Mucosa of rectum (tissue), 2 donors: ENCODE data around the gene PSAP.
"Not testable (repeated sequence)": the region's sequence is repeated elsewhere in the genome, so short reads cannot be mapped to it uniquely, and the experiment has no call there.

Source experiments
- H3K27ac ChIP-seq, 2 donors: one replicate each; pipeline ENCODE4 v1.7.0; 2013; ENCODE audit warnings: inconsistent platforms in 2 of 2, low read depth in 2 of 2, low read length in 2 of 2
- H3K27me3 ChIP-seq, 2 donors: one replicate each; pipeline ENCODE4 v1.7.0; 2013; ENCODE audit warnings: low read length in 2 of 2; ENCODE audit not compliant: control insufficient read depth in 2 of 2, insufficient read depth in 2 of 2
- H3K36me3 ChIP-seq, 2 donors: one replicate each; pipeline ENCODE4 v1.7.0; 2013; ENCODE audit warnings: low read length in 2 of 2; ENCODE audit not compliant: control insufficient read depth in 2 of 2, insufficient read depth in 2 of 2
- H3K4me1 ChIP-seq, 2 donors: one replicate each; pipeline ENCODE4 v1.7.0; 2013; ENCODE audit warnings: low read length in 2 of 2, mild to moderate bottlenecking in 1 of 2; ENCODE audit not compliant: control insufficient read depth in 2 of 2, insufficient read depth in 2 of 2
- H3K4me3 ChIP-seq, 2 donors: one replicate each; pipeline ENCODE4 v1.7.0; 2013; ENCODE audit warnings: low read length in 2 of 2
- H3K9ac ChIP-seq, 2 donors: one replicate each; pipeline ENCODE4 v1.7.0; 2013; ENCODE audit warnings: low read length in 2 of 2, low read depth in 1 of 2, mild to moderate bottlenecking in 1 of 2
- H3K9me3 ChIP-seq, 2 donors: one replicate each; pipeline ENCODE4 v1.7.0; 2013; ENCODE audit warnings: low read length in 2 of 2; ENCODE audit not compliant: control insufficient read depth in 2 of 2
- donor health status: healthy.
- donor health status: Normal muscosa, but diverticular disease.

PSAP gene

GRCh38 chr10:71854031-71854430, 3.0 kb upstream of the PSAP start:
- Histone ChIP-seq H3K9me3 (no peaks in the 10 kb centered on the region), H3K4me1 (peaks cover 6 to 12% of the 10 kb centered on the region in 2 donors), H3K27ac (no peak overlapping the region), H3K36me3 (no peaks in the 10 kb centered on the region), H3K9ac (no peak overlapping the region), H3K4me3 (no peak overlapping the region), H3K27me3 (no peaks in the 10 kb centered on the region)

GRCh38 chr10:71852355-71852937, 1.4 kb upstream of the PSAP start:
- no peaks in the 10 kb centered on the region for H3K36me3 ChIP-seq
- H3K4me1 ChIP-seq = peaks cover 6 to 16% of the 10 kb centered on the region in 2 donors
- no peaks in the 10 kb centered on the region for H3K9me3 ChIP-seq
- no peak overlapping the region for H3K9ac ChIP-seq
- no peak overlapping the region for H3K27ac ChIP-seq
- no peak overlapping the region for H3K4me3 ChIP-seq
- no peaks in the 10 kb centered on the region for H3K27me3 ChIP-seq

- Histone ChIP-seq H3K9ac (peak overlapping the region; percentile 41 to 98), H3K4me1 (peaks cover 6 to 16% of the 10 kb centered on the region in 2 donors), H3K27ac (peak overlapping the region; percentile 93 to 96), H3K4me3 (peak overlapping the region; percentile 57 to 96)
- not testable (repeated sequence) for H3K36me3 ChIP-seq, H3K9me3 ChIP-seq, H3K27me3 ChIP-seq
Measured at GRCh38 chr10:71851465-71852095, 529 bp upstream of the PSAP start.

GRCh38 chr10:71850021-71850742, 869 bp downstream of the PSAP start:
- peak overlapping the region; percentile 96 to 98 for H3K4me3 ChIP-seq
- peak overlapping the region; percentile 93 to 96 for H3K27ac ChIP-seq
- no peaks in the 10 kb centered on the region for H3K9me3 ChIP-seq
- H3K27me3 ChIP-seq = no peaks in the 10 kb centered on the region
- peaks cover 6 to 16% of the 10 kb centered on the region in 2 donors for H3K4me1 ChIP-seq
- peak overlapping the region; percentile 96 to 98 for H3K9ac ChIP-seq
- H3K36me3 ChIP-seq = no peaks in the 10 kb centered on the region

GRCh38 chr10:71849461-71849908, 1.6 kb downstream of the PSAP start:
- Histone ChIP-seq H3K4me1 (peaks cover 6 to 16% of the 10 kb centered on the region in 2 donors), H3K27ac (no peak overlapping the region), H3K4me3 (peak overlapping the region; percentile 96 to 98), H3K36me3 (no peaks in the 10 kb centered on the region), H3K9ac (peak overlapping the region in 1 of 2 donors; percentile 8), H3K9me3 (no peaks in the 10 kb centered on the region), H3K27me3 (no peaks in the 10 kb centered on the region)

GRCh38 chr10:71848325-71849275, 2.5 kb downstream of the PSAP start:
- no peaks in the 10 kb centered on the region for H3K27me3 ChIP-seq
- peak overlapping the region in 1 of 2 donors; percentile 56 for H3K9ac ChIP-seq
- H3K4me1 ChIP-seq = peaks cover 6 to 16% of the 10 kb centered on the region in 2 donors

GRCh38 chr10:71847418-71847817, 3.6 kb downstream of the PSAP start:
- Histone ChIP-seq H3K4me3 (no peak overlapping the region), H3K27me3 (no peaks in the 10 kb centered on the region), H3K9ac (no peak overlapping the region), H3K36me3 (no peaks in the 10 kb centered on the region), H3K9me3 (no peaks in the 10 kb centered on the region), H3K27ac (no peak overlapping the region), H3K4me1 (peaks cover 8 to 16% of the 10 kb centered on the region in 2 donors)

More at GRCh38 chr10:71848325-71849275, 2.5 kb downstream of the PSAP start:
- Histone ChIP-seq H3K36me3 (no peaks in the 10 kb centered on the region), H3K27ac (peak overlapping the region in 1 of 2 donors; percentile 11), H3K4me3 (peak overlapping the region in 1 of 2 donors; percentile 31), H3K9me3 (no peaks in the 10 kb centered on the region)

- H3K9ac ChIP-seq = no peak overlapping the region
- H3K9me3 ChIP-seq = no peaks in the 10 kb centered on the region
- no peaks in the 10 kb centered on the region for H3K27me3 ChIP-seq
- H3K4me3 ChIP-seq = no peak overlapping the region
- H3K36me3 ChIP-seq = no peaks in the 10 kb centered on the region
- no peak overlapping the region for H3K27ac ChIP-seq
- H3K4me1 ChIP-seq = peaks cover 8 to 13% of the 10 kb centered on the region in 2 donors
Measured at GRCh38 chr10:71846816-71847215, 4.2 kb downstream of the PSAP start.

- no peak overlapping the region for H3K27ac ChIP-seq
- H3K9me3 ChIP-seq = no peaks in the 10 kb centered on the region
- no peaks in the 10 kb centered on the region for H3K36me3 ChIP-seq
- H3K4me1 ChIP-seq = peaks cover 10 to 13% of the 10 kb centered on the region in 2 donors
- no peaks in the 10 kb centered on the region for H3K27me3 ChIP-seq
- no peak overlapping the region for H3K9ac ChIP-seq
- H3K4me3 ChIP-seq = no peak overlapping the region
Measured at GRCh38 chr10:71845410-71846405, 5.3 kb downstream of the PSAP start.
